Caki2 (cell line): ENCODE data around the gene FCER2. TPM values are rescaled to one million over a fixed set of nuclear protein-coding genes. Genes with fewer than 3 reads are reported as not detected.
"Not testable (repeated sequence)": the region's sequence is repeated elsewhere in the genome, so short reads cannot be mapped to it uniquely, and the experiment has no call there.

Experiments
- DNase-seq: peaks from one replicate; pipeline ENCODE4 v3.0.0-alpha.2; 2015; ENCODE audit warnings: low read depth
- in situ Hi-C: cut with HindIII; loops from 2 replicates; pipeline ENCODE4 v1.10.0; 2016; ENCODE audit warnings: low sequenced_read_pairs, low pct_unique_long_range_greater_than_20kb, mixed read lengths
- total RNA-seq: library from RNA; depleted of rRNA; stranded (reverse); fragments of >200 nt; shearing (Covaris generic); gene quantifications from 2 replicates; pipeline ENCODE4 v1.2.3, GENCODE V29; 2014; ENCODE audit warnings: low replicate concordance; rRNA removed

The FCER2 gene, protein sequence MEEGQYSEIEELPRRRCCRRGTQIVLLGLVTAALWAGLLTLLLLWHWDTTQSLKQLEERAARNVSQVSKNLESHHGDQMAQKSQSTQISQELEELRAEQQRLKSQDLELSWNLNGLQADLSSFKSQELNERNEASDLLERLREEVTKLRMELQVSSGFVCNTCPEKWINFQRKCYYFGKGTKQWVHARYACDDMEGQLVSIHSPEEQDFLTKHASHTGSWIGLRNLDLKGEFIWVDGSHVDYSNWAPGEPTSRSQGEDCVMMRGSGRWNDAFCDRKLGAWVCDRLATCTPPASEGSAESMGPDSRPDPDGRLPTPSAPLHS
- total RNA-seq: not detected in 2 replicates

DNA sequence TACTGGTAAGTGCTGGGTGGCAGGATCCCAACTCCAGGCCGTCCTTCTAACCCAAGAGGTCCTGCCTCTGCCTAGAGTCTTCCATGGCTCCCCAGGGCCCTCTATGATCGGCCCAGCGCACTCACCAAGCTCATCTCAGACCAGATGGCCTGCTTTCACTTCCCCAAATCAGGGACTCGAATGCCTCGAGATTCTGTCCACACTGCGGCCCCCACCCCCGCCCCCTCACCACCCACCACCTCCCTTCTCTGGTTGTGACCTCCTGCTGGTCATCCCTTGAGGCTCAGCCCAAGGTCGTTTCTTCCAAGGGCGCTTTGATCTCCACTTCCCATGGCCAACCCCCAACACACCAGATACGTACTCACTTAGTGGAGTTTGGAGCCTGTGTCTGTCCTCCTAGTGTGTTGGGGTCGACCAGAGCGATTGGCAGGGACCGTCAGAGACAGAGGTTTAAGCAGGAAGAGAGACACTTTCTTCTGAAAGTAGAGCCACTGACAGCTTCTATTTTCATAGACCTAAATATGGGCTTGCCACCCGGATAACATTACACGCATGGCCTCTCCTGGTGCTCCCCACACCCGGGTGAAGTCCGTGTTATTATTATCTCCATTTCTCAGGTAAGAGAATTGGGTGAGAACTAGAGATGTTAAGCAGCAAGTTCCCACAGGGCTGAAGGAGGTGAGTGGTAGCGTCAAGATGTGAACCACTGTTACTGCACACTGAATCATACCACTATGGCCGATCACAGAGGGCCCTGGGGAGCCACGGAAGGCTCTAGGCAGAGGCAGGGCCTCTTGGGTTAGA is at the start of gene FCER2:
FCER2 (minus strand) TSS at position 478 of the 804 bp plus-strand sequence. CDS start 2,371 bp downstream, outside the sequence.
- in situ Hi-C loops: no loop called here
- no peak for DNase-seq

DNA sequence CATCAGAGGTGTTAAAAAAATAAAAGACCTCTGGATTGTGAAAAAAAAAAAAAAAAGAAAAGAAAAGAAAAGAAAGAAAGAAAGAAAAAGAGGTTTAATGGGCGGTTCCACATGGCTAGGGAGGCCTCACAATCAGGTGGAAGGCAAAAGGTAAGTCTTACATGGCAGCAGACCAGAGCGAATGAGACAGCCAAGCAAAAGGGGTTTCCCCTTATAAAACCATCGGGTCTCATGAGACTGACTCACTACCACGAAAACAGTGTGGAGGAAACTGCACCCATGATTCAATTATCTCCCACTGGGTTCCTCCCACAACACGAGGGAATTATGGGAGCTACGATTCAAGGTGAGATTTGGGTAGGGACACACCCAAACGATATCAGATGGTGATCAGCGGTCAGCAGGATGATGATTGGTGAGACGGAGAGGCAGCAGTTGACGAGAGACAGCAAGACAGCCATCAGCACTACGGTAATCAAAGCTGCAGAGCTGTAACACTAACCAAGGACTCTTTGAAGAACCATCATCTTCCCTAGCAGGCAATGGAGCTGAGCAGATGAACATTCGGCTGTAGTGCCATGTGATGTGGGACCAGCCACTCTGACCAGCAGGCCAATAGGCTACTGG is 49.3 kb upstream of the FCER2 start:
- peak; percentile 51 for DNase-seq
- in situ Hi-C loops: no loop called here

DNA sequence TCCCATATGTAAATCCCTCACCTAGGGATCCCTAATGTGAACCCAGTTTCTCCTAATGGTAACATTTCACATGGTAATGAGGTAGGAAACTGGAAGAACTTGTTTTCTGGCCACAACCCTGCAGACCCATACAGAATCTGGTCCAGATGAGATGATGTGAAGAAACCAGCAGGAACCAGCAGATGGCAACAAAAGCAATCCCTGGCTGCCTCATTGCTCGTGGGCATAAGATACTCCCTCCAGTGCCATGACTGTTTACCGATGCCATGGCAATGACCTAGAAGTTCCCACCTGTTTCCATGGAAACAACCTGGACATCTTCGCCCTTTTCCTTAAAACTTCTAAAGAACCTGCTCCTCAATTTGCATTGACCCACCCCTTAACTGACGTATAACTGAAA is 46.8 kb upstream of the FCER2 start:
- in situ Hi-C loops: no loop called here
- DNase-seq: peak; percentile 5

DNA sequence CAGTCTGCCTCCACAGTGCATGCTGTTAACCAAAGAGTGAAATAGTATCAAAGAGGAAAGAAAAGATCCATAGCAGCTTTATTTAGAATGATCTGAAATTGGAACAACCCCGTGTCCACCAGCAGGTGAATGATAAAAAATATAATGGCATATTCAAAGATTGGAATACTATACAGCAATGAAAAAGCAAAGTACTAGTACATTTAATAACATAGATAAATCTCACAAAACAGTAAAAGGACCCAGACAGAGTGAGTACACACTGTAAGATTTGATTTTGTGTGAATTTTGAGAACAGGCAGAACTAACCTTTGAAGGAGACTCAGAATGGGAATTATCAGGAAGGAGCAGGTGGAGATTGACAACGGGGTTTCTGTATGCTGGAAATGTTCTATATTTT is 46.2 kb upstream of the FCER2 start:
- in situ Hi-C loops: no loop called here
- no peak for DNase-seq

DNA sequence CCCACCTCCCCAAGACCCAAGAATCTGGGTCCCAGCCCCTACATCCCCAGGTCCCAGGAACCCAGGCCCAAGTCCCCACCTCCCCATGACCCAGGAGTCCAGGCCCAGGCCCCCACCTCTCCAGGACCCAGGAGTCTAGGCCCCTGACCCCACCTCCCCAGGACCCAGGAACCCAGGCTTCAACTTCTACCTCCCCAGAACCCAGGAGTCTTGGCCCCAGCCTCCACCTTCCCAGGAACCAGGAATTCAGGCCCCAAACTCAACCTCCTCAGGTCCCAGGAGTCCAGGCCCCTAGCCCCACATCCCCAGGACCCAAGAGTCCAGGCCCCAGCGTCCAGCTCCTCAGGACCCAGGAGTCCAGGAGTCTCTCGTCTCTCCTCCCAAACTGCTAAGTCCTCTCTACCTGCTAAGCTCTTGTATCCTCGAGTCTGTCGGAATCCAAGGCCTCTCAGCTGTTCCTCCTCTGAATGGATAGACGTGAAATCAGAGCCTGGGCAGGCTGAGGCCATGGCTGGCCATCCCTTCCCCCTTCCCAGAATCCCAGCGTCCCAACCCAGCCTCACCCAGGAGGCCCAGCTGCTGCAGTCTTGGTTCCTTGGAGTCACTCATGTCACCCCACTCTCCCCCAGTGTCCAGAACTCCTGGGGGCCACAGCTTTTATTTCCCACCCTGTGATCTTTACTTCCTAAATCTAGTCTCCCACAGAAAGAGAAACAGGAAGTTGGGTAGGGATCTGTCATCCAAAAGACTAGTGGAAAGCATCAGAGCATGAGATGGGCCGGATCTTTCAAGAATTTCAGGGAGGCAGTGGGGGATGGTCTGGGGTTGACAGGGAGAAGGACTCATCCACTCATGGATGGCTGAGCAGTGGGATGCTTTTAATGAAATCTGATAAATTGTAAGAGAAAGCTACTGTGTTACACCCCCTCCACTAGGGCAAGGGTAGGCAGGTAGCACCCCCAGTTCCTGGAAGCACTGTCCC is 45.3 kb upstream of the FCER2 start, which contains the start of gene CD209:
CD209 (minus strand) TSS at position 632 of the 982 bp plus-strand sequence; CDS start at position 609, 23 bp downstream.
- DNase-seq: no peak
- in situ Hi-C loops: no loop called here

DNA sequence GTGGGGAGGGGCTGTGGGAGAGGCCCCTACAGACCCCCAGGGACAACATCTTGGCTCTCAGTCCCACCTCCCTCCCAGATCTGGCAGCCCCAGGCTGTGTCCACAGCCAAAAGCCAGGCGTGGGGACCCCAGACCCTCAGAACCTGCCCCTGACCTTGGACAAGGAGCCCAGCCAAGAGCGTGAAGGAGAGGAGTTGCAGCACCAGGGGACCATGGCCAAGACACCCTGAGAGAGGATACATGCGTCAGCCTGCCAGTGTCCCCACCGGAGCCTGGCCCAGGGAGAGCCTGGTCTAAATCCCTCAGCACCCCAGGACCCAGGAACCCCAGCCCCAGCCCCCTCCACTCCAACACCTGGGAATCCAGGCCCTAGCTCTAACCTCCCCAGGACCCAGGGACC is 44.4 kb upstream of the FCER2 start:
- DNase-seq, in situ Hi-C loops: not testable (repeated sequence)

DNA sequence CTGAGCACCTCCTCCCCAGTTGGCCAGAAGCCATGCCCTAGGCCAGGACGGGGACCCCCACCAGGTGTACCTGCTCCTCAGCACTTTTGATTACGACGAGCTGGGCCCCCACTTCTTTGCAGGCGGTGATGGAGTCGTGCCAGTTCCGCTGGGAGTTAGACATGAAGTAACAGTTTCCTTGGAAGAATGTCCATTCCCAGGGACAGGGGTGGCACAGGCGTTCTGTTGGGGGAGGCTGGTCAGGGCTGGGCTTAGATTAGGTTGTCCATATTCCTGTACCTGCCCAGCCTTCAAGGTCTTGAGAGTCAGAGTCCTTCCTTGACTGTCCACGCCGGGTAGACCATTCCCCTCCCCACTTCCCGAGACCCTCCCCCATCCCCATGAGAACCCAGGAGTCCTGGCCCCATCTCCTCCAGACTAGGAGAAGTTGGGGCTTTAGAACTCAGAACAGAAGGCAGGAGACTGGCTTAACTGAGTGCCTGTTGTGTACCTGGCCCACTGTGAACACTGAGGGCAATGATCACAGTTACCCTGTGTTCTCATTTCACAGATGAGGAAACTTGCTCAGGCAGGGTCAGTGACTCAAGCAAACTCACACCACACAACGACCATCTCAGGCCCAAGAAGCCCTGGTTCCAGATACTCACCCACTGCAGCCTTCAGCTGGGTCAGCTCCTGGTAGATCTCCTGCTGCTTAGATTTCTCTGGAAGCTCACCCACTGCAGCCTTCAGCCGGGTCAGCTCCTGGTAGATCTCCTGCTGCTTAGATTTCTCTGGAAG is 43.1 kb upstream of the FCER2 start:
- in situ Hi-C loops: no loop called here
- DNase-seq: no peak

DNA sequence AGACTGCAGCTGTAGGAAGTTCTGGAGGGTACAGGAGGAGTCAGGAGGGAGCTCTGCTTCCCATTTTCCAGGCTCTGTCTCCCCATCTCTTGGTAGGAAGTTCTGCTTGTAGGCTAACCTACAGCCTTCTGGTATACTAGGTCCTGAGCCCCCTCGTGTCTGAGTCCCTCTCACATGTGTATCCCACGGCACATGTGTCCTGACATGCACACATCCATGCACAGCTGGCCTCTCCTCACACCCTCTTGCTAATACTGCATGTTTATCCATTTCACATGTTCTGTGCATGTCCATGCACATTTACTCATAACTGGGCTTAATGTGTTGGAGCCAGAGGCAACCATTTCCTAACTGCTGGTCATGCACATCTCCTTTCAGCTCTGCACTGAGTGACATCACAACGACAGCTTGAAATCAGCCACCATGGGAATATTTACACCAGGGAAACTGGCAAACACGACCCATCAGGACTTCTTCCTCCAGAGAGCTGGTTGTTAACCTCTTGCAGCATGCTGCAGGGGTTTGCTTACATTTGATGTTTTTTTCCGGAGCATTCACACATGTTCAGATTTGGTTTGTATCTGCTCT is 42.4 kb upstream of the FCER2 start:
- DNase-seq: no peak
- in situ Hi-C loops: no loop called here

DNA sequence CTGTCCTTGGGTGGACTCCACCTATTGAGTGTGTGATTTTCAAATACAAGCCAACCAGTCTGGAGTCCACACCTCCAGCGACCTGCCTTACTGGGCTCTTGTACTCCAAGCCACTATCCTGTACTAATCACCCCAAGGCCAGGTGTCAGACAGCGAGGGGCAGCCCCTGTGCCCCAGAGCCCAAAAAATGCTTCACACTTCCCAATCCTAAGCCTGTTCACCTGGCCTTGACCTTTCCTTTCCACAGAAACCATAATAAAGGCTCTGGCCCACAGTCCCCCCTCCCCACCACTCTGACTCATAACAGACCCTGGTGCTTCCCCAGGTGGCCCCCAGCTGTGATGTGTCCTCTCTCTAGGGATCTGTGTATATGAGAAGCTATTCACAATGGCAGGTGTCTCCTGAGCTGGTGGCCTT is 41.5 kb upstream of the FCER2 start:
- in situ Hi-C loops: no loop called here
- DNase-seq: no peak

DNA sequence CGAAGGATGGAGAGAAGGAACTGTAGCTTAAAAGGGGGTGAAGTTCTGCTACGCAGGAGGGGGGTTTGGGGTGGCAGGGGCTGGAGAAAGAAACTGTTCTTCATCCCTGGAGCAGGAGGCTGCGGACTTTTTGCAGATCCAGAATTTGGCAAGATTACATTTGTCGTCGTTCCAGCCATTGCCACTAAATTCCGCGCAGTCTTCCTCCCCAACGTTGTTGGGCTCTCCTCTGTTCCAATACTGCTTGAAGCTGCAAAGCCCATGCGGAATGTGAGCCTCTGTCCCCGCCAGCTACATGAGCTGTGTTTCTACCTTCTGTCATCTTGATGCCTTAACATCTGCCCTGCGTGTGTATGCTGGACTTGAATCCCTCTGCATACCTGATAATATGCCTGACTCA is 41.1 kb upstream of the FCER2 start:
- no peak for DNase-seq
- in situ Hi-C loops: no loop called here

DNA sequence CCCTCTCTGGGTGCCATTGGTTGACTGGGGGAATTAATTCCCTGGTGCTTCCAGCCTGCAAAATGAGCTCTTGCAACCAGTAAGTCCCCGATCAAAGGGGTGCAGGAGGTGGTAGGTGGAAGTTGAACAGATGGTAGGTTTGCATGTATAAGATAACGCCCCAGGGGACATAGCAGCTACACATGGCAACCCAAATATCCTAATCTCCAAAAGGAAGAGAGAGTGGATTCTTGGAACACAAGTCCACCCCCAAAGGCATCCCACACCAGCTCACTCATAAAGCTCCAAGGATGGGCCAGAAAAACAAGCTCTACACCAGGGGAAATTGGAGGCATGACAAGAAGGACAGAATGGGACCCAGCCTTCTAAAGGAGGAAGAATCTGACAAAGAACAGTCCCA is 40.6 kb upstream of the FCER2 start:
- in situ Hi-C loops: no loop called here

DNA sequence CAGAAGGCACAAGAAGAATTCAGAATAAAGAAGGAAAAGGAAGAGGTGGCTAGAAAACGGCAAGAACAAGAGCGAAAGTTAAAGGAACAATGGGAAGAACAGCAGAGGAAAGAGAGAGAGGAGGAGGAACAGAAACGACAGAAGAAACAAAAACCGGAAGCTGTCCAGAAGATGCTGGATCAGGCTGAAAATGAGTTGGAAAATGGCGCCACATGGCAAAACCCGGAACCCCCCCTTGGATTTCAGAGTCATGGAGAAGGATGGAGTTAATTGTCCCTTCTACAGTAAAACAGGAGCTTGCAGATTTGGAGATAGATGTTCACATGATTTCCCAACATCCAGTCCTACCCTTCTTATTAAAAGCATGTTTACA is 38.7 kb upstream of the FCER2 start:
- in situ Hi-C loops: no loop called here
- no peak for DNase-seq

More for the DNA sequence above, 40.6 kb upstream of the FCER2 start:
- no peak for DNase-seq

DNA sequence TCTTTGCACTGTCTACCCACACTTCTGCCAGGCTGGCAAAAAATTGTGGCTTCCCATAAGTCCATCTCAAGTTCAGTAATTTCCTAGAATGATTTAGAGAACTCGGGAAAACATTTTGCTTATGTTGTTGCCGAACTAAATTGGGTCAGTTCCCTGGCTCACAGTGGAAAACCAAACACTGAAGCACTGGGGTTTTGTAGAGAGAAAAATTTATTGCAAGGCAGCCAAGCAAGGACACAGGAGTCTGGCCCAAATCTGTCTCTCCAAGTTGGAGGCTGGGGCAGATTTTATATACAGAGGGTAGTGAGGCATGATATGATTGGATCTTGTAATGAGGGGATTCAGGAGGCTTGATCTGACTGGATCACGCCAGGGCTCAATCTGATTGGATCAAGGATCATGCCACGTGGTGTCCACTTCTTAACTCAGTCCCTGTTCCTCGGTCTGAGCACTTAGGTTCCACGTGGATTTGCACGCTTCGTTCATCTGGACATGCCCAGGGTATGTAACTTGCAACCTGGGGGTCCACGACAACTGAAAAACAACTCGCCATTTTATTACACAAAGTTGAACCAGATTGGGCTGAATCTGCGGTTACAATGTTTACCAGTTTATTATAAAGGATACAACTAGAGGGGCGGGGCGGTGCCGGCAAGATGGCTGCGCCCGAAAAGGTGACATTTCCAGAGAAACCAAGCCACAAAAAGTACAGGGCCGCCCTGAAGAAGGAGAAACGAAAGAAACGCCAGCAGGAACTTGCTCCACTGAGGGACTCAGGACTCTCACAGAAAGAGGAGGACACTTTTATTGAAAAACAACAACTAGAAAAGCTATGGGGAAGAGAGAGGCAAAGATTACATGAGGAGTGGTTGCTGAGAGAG is 38.1 kb upstream of the FCER2 start:
- in situ Hi-C loops: no loop called here
- no peak for DNase-seq

DNA sequence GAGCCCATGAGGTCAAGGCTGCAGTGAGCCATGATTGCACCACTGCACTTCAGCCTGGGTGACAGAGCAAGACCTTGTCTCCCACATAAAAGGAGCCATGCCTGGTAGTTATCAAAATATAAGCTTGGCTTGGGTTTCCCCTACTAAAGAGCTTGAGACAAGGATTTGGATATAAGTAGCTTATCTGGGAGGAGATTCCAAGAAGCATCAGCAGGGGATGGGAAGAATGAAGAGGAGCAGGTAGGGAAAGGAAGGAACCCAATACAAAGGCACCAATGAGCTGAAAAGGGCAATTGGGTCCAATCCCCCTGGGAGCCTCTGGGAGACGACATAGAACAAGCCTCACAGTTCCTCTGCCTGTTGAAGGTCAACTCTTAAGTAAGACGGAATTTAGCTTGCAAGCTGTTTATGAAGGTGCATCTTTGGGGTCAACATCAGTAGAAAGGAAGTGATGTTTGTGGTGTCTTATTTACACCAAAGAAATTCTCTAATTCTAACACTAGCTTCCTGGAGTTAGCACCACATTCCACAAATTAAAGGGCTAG is 37.4 kb upstream of the FCER2 start:
- in situ Hi-C loops: no loop called here
- no peak for DNase-seq

DNA sequence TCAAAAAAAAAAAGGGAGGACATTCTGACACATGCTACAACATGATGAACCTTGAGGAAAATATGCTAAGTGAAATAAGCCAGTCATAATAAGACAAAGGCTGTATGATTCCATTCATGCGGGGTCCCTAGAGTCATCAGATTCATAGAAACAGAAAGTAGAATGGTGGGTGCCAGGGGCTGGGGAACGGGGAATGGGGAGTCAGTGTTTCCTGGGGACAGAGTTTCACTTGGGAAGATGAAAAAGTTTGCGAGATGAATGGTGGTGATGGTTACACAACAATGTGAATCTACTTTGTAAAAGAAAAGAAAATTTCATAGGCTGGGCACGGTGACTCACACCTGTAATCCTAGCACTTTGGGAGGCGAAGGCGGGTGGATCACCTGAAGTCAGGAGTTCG is 36.1 kb upstream of the FCER2 start:
- DNase-seq: no peak
- in situ Hi-C loops: no loop called here

DNA sequence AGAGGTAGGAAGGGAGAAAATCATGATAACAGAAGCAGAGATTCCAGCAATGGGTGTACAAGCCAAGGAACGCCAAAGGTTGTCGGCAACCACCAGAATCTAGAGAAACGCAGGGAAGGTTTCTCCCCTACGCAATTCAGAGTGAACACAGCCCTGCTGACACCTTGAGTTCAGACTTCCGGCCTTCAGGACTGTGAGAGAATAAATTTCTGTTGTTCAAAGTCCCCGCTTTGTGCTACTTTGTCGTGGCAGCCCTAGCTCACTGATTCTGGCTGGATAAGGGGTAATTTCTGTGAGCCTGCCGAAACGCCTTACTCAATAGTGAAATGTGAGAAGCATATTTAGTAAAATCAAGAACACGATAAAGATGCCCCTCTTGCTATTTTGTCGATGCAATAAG is 35.3 kb upstream of the FCER2 start:
- no peak for DNase-seq
- in situ Hi-C loops: no loop called here
